ENCODE data around the gene SCRN1.

DNA sequence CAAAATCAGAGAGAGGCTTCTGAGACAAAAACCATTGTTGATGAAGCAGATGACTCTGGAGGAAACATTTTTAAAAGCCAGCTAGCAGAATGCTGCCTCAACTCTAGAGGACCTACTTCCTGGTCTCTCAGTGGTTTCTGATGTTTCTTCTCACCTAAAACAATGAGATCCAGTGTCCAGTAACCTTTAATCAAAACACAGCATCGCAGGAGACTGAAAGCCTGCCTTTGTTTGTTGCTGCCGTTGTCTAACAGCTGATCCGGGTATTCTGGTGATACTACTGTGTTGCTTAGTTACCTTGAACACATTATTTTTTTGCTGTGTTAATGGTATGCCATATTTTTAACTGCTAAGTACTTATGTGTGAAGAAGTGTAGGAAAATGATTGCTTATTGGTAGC, 112.4 kb downstream of the SCRN1 start:
- TF ChIP-seq, protein P1, sequence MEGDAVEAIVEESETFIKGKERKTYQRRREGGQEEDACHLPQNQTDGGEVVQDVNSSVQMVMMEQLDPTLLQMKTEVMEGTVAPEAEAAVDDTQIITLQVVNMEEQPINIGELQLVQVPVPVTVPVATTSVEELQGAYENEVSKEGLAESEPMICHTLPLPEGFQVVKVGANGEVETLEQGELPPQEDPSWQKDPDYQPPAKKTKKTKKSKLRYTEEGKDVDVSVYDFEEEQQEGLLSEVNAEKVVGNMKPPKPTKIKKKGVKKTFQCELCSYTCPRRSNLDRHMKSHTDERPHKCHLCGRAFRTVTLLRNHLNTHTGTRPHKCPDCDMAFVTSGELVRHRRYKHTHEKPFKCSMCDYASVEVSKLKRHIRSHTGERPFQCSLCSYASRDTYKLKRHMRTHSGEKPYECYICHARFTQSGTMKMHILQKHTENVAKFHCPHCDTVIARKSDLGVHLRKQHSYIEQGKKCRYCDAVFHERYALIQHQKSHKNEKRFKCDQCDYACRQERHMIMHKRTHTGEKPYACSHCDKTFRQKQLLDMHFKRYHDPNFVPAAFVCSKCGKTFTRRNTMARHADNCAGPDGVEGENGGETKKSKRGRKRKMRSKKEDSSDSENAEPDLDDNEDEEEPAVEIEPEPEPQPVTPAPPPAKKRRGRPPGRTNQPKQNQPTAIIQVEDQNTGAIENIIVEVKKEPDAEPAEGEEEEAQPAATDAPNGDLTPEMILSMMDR (IDR thresholded peaks at IDR 0.05) = no peak
- TF ChIP-seq POLR2A (IDR thresholded peaks at IDR 0.05) (no peak), POLR2AphosphoS5 (IDR thresholded peaks at IDR 0.05) (no peak)

Measured in prostate gland (tissue), 2 donors.